Vagina (tissue), 2 donors: ENCODE results near the gene DNAH8.

Experiments
- POLR2A ChIP-seq, 2 donors: fragments of 450-650 bp; IDR thresholded peaks; one replicate each; pipeline ENCODE4 v1.6.1; 2017; ENCODE audit warnings: antibody characterized with exemption in 2 of 2, mild to moderate bottlenecking in 2 of 2, moderate library complexity in 2 of 2
- POLR2AphosphoS5 ChIP-seq, 2 donors: sonication (generic); formaldehyde crosslinking; IDR thresholded peaks; one replicate each; pipeline ENCODE4 v1.9.0; 2017; ENCODE audit warnings: antibody characterized with exemption in 2 of 2, mild to moderate bottlenecking in 2 of 2, low read depth in 1 of 2; ENCODE audit not compliant: insufficient read depth in 1 of 2
- TF ChIP-seq, protein P1 (sequence below), 3 experiments: fragments of 450-650 bp in 2 of 3; fragments of 200-600 bp in 1 of 3; sonication (generic) in 1 of 3; IDR thresholded peaks; one replicate each; pipeline ENCODE4 v1.5.1; 2017 to 2019; ENCODE audit warnings: antibody characterized with exemption in 3 of 3, mild to moderate bottlenecking in 2 of 3, moderate library complexity in 2 of 3

DNA sequence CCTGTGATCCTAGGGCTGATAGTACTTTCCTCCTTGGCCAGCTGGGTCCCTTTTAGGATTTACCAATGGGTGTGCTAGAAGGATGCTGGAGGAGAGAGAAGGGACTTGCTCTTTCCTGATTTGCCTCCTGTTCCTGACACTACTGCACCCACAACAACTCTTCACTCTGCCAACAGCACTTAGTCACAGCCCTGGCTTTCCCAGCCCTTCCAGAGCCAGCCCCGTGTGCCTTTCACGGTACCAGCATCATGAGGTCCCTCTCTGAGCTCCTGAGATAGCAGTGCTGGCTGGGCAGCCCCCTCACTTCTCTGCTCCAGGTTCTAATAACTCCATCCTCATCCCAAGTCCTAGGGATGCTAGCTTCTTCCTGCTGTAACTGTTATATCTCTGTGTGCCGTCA lies 80.9 kb downstream of the DNAH8 start:
- TF ChIP-seq POLR2AphosphoS5 (IDR thresholded peaks at IDR 0.05; ENCODE audit: insufficient read depth in 1 of 2, low read depth in 1 of 2): no peak
- TF ChIP-seq, protein P1, sequence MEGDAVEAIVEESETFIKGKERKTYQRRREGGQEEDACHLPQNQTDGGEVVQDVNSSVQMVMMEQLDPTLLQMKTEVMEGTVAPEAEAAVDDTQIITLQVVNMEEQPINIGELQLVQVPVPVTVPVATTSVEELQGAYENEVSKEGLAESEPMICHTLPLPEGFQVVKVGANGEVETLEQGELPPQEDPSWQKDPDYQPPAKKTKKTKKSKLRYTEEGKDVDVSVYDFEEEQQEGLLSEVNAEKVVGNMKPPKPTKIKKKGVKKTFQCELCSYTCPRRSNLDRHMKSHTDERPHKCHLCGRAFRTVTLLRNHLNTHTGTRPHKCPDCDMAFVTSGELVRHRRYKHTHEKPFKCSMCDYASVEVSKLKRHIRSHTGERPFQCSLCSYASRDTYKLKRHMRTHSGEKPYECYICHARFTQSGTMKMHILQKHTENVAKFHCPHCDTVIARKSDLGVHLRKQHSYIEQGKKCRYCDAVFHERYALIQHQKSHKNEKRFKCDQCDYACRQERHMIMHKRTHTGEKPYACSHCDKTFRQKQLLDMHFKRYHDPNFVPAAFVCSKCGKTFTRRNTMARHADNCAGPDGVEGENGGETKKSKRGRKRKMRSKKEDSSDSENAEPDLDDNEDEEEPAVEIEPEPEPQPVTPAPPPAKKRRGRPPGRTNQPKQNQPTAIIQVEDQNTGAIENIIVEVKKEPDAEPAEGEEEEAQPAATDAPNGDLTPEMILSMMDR (IDR thresholded peaks at IDR 0.05): no peak
- TF ChIP-seq POLR2A (IDR thresholded peaks at IDR 0.05): no peak
